GM12878 (cell line): ENCODE results near the gene AGAP1. TPM values are rescaled to one million over a fixed set of nuclear protein-coding genes. Genes with fewer than 3 reads are reported as not detected.

Source experiments
- ATAC-seq: fragments of 200-7000 bp; cut with Tn5 transposase; 3 replicates; pipeline ENCODE4 v1.9.1; 2020; ENCODE audit warnings: mild to moderate bottlenecking, moderate library complexity
- BruUV-seq: library from RNA; stranded (reverse); fragments of 400-500 nt; replicated peaks from 2 replicates; lab custom pipeline; 2021; lab: Mats Ljungman, UMichigan
- CTCF ChIA-PET: fragments of 300-600 bp; sonication (Branson Sonifier 250); formaldehyde crosslinking; extraction: SDS; loops from one replicate; lab custom pipeline; 2021; ENCODE audit warnings: inconsistent platforms; lab: Yijun Ruan, JAX
- POLR2A ChIA-PET: fragments of 350-600 bp; formaldehyde crosslinking; extraction: SDS; loops from one replicate; lab custom pipeline; 2021; ENCODE audit warnings: inconsistent platforms; lab: Charles Lee
- RAD21 ChIA-PET: fragments of 300-600 bp; sonication (Branson Sonifier 250); formaldehyde crosslinking; loops from one replicate; lab custom pipeline; 2023; ENCODE audit warnings: antibody characterized with exemption; ENCODE audit not compliant: unreplicated experiment; lab: Charles Lee
- SMC1A ChIA-PET: fragments of 300-600 bp; sonication (Branson Sonifier 250); formaldehyde crosslinking; loops from one replicate; lab custom pipeline; 2023; ENCODE audit not compliant: unreplicated experiment, uncharacterized antibody; lab: Charles Lee
- DNase-seq: peaks from one replicate; pipeline ENCODE4 v3.0.0-alpha.2; 2011; ENCODE audit warnings: low read depth, low spot score
- FAIRE-seq: peaks from 3 replicates; lab custom pipeline; 2011; peaks lifted over from hg19 to GRCh38; lab: Jason Lieb, UNC
- H2AFZ ChIP-seq: 2 replicates; pipeline ENCODE4 v1.6.0; 2011; ENCODE audit warnings: low read depth, low read length, control low read depth; ENCODE audit not compliant: control insufficient read depth
- H3K27ac ChIP-seq: 2 replicates; pipeline ENCODE4 v1.5.1; 2011; ENCODE audit warnings: control low read depth; ENCODE audit not compliant: control insufficient read depth, insufficient read depth
- H3K27me3 ChIP-seq, 2 experiments: replicated peaks in 1 of 2; 2 replicates each; pipeline versions ENCODE4 v1.6.0 to v1.6.1; 2011; ENCODE audit warnings: low read length in 1 of 2; ENCODE audit not compliant: control insufficient read depth in 2 of 2, insufficient read depth in 2 of 2
- H3K36me3 ChIP-seq, 2 experiments: 2 replicates each; pipeline ENCODE4 v1.5.1; 2011; ENCODE audit warnings: low read length in 1 of 2; ENCODE audit not compliant: control insufficient read depth in 2 of 2, insufficient read depth in 2 of 2
- H3K4me1 ChIP-seq: 2 replicates; pipeline ENCODE4 v1.6.1; 2011; ENCODE audit warnings: mild to moderate bottlenecking, low read length, moderate library complexity, mixed read lengths; ENCODE audit not compliant: control insufficient read depth, insufficient read depth
- H3K4me2 ChIP-seq: 2 replicates; pipeline ENCODE4 v1.6.0; 2011; ENCODE audit warnings: control low read depth; ENCODE audit not compliant: control insufficient read depth, insufficient read depth
- H3K4me3 ChIP-seq: fragments of 200-600 bp; sonication (generic); 2 replicates; pipeline ENCODE4 v1.5.1; 2016
- H3K79me2 ChIP-seq: 2 replicates; pipeline ENCODE4 v1.6.0; 2011; ENCODE audit warnings: low read length; ENCODE audit not compliant: control insufficient read depth, insufficient read depth
- H3K9ac ChIP-seq: 2 replicates; pipeline ENCODE4 v1.8.0; 2011; ENCODE audit warnings: low read length, control low read depth, mixed read lengths; ENCODE audit not compliant: control insufficient read depth, insufficient read depth
- H3K9me3 ChIP-seq: replicated peaks from 3 replicates; pipeline ENCODE4 v1.5.1; 2011; ENCODE audit warnings: mild to moderate bottlenecking, low read length; ENCODE audit not compliant: control insufficient read depth, insufficient read depth
- H4K20me1 ChIP-seq: 2 replicates; pipeline ENCODE4 v1.6.0; 2011; ENCODE audit not compliant: control insufficient read depth, insufficient read depth
- EZH2 ChIP-seq: IDR thresholded peaks from 2 replicates; pipeline ENCODE4 v1.6.1; 2012; ENCODE audit warnings: low read depth, mild to moderate bottlenecking, control low read depth, inconsistent platforms, low read length, borderline replicate concordance; ENCODE audit not compliant: control insufficient read depth
- FOXM1 ChIP-seq: IDR thresholded peaks from 2 replicates; pipeline ENCODE4 v1.6.1; 2012; ENCODE audit warnings: low read depth, mild to moderate bottlenecking, inconsistent platforms, low read length, moderate library complexity
- GABPA ChIP-seq: IDR thresholded peaks from 2 replicates; pipeline ENCODE4 v1.6.1; 2014; ENCODE audit warnings: antibody characterized with exemption, low read depth, mild to moderate bottlenecking, inconsistent platforms
- HDGF ChIP-seq: fragments of 450-650 bp; IDR thresholded peaks from 2 replicates; pipeline ENCODE4 v1.6.1; 2016; ENCODE audit warnings: antibody characterized with exemption
- IKZF1 ChIP-seq: fragments of 450-650 bp; conservative IDR thresholded peaks from 2 replicates; pipeline ENCODE4 v1.6.1; 2017; ENCODE audit warnings: antibody characterized with exemption, mild to moderate bottlenecking
- NR2C1 ChIP-seq: fragments of 450-650 bp; IDR thresholded peaks from 2 replicates; pipeline ENCODE4 v1.6.1; 2017; ENCODE audit warnings: antibody characterized with exemption, mild to moderate bottlenecking, moderate library complexity
- NR2C2 ChIP-seq: IDR thresholded peaks from 2 replicates; pipeline ENCODE4 v1.6.1; 2011; ENCODE audit warnings: borderline replicate concordance, low read depth; ENCODE audit not compliant: control insufficient read depth, insufficient read length
- PAX5 ChIP-seq: IDR thresholded peaks from 2 replicates; pipeline ENCODE4 v1.6.1; 2011; ENCODE audit warnings: low read depth, low read length, borderline replicate concordance
- POLR2AphosphoS5 ChIP-seq: IDR thresholded peaks from 2 replicates; pipeline ENCODE4 v1.6.1; 2011; ENCODE audit warnings: mild to moderate bottlenecking, low read length, inconsistent platforms
- RAD21 ChIP-seq: IDR thresholded peaks from 2 replicates; pipeline ENCODE4 v1.6.1; 2011; ENCODE audit warnings: mild to moderate bottlenecking, low read depth, low read length, moderate library complexity; ENCODE audit not compliant: insufficient read depth
- TAF1 ChIP-seq: IDR thresholded peaks from 2 replicates; pipeline ENCODE4 v1.6.1; 2011; ENCODE audit warnings: mild to moderate bottlenecking, low read depth, low read length, borderline replicate concordance
- YBX1 ChIP-seq: fragments of 450-650 bp; IDR thresholded peaks from 2 replicates; pipeline ENCODE4 v1.6.1; 2016; ENCODE audit warnings: antibody characterized with exemption
- ZBED1 ChIP-seq: IDR thresholded peaks from 2 replicates; pipeline ENCODE4 v1.6.1; 2016; ENCODE audit warnings: borderline replicate concordance
- whole genome bisulfite sequencing: methylation state at CpG from one replicate; pipeline ENCODE4 v1.1.6; 2016; ENCODE audit warnings: low lambda C conversion rate; ENCODE audit not compliant: insufficient replicate concordance, insufficient coverage; ENCODE audit errors: missing lambda C conversion rate; 5-methylcytosine and 5-hydroxymethylcytosine counted together
- in situ Hi-C: fragments of 300-500 bp; cut with MboI; formaldehyde crosslinking; loops from 9 replicates; pipeline ENCODE4 v1.14.3; 2018; ENCODE audit warnings: mixed read lengths
- intact Hi-C: fragments of 100-400 bp; cut with micrococcal nuclease; formaldehyde crosslinking; loops from one replicate; pipeline ENCODE4 v1.14.2; 2022; ENCODE audit not compliant: unreplicated experiment
- polyA plus RNA-seq, 11 experiments: library from polyadenylated mRNA; depleted of rRNA in 4 of 11; unstranded in 6 of 11; stranded (reverse) in 5 of 11; fragments of >200 nt; fragmentation: Nextera tagmentation in 4 of 11; fragmentation: Illumina TruSeq in 1 of 11; extraction: Ambion mirVana in 4 of 11; extraction: Trizol in 1 of 11; gene quantifications; 1 replicate in 1 of 11; 2 replicates in 10 of 11; pipeline versions ENCODE4 v1.2.1 to v1.2.3, GENCODE V29; 2011 to 2016; ENCODE audit warnings: inconsistent platforms in 2 of 11, missing spikeins in 2 of 11, low read depth in 1 of 11
- total RNA-seq, 4 experiments: library from RNA; depleted of rRNA in 3 of 4; stranded (reverse); fragments of >200 nt in 3 of 4; fragmentation: Illumina TruSeq in 1 of 4; extraction: Trizol in 1 of 4; gene quantifications; 2 replicates each; pipeline versions ENCODE4 v1.2.1 to v1.2.3, GENCODE V29; 2013 to 2021
- TF ChIP-seq, protein P1 (sequence below): IDR thresholded peaks from 2 replicates; pipeline ENCODE4 v1.6.1; 2011; ENCODE audit warnings: low read depth, mild to moderate bottlenecking, low read length, moderate library complexity, borderline replicate concordance; ENCODE audit errors: extremely low read depth
- TF ChIP-seq, protein P2 (sequence below): fragments of 450-650 bp; IDR thresholded peaks from 2 replicates; pipeline ENCODE4 v1.6.1; 2016; ENCODE audit warnings: mild to moderate bottlenecking
- TF ChIP-seq, protein P3 (sequence below), 3 experiments: IDR thresholded peaks in 2 of 3; conservative IDR thresholded peaks in 1 of 3; 2 replicates each; pipeline ENCODE4 v1.5.1; 2011; ENCODE audit warnings: low read depth in 3 of 3, low read length in 3 of 3, mild to moderate bottlenecking in 3 of 3, control low read depth in 2 of 3, moderate library complexity in 2 of 3, inconsistent platforms in 1 of 3, mixed read lengths in 1 of 3; ENCODE audit not compliant: control insufficient read depth in 2 of 3, insufficient read depth in 1 of 3; ENCODE audit errors: extremely low read depth in 1 of 3
- TF ChIP-seq, protein P4 (sequence below): IDR thresholded peaks from 2 replicates; pipeline ENCODE4 v1.6.1; 2012; ENCODE audit warnings: mild to moderate bottlenecking, low read depth, low read length

The AGAP1 gene
- total and polyA plus RNA-seq, 10 of the 15 experiments (the other 5 are each of a cell fraction or from before 2014, with no cell fraction given) = 0.05 to 0.15 (median 0.06) TPM; not detected in 7

DNA sequence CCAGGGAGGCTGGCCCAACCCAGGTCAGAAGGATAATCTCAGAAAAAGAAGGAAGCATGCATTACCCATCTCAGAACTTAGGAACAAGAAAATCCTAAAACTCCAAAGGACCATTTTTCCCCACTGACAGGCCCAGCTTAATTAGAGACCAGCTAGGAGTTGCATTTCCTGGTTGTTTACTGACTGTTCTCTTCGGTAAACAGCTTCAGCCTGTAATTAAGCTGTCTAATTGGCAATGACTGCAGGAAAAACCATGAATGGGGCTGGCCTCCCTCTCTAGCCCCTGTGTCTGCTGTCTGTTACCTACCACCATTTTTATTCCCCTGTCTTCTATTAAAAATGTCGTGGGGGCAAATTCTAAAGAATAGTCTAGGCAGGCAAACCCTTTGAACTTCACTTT is 146.5 kb downstream of the AGAP1 start:
- no TSS peak for BruUV-seq

More for the DNA sequence above, 146.5 kb downstream of the AGAP1 start:
- TF ChIP-seq, protein P1, sequence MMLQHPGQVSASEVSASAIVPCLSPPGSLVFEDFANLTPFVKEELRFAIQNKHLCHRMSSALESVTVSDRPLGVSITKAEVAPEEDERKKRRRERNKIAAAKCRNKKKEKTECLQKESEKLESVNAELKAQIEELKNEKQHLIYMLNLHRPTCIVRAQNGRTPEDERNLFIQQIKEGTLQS = no peak
- TF ChIP-seq NR2C2 = no peak
- TF ChIP-seq PAX5 = no peak
- TF ChIP-seq, protein P2, sequence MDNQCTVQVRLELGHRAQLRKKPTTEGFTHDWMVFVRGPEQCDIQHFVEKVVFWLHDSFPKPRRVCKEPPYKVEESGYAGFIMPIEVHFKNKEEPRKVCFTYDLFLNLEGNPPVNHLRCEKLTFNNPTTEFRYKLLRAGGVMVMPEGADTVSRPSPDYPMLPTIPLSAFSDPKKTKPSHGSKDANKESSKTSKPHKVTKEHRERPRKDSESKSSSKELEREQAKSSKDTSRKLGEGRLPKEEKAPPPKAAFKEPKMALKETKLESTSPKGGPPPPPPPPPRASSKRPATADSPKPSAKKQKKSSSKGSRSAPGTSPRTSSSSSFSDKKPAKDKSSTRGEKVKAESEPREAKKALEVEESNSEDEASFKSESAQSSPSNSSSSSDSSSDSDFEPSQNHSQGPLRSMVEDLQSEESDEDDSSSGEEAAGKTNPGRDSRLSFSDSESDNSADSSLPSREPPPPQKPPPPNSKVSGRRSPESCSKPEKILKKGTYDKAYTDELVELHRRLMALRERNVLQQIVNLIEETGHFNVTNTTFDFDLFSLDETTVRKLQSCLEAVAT = no peak
- TF ChIP-seq EZH2 = no peak
- no peak for TF ChIP-seq IKZF1
- no peak for TF ChIP-seq POLR2AphosphoS5
- no peak for TF ChIP-seq GABPA
- no peak for TF ChIP-seq TAF1
- TF ChIP-seq HDGF = no peak
- no peak for TF ChIP-seq FOXM1
- TF ChIP-seq, protein P3, sequence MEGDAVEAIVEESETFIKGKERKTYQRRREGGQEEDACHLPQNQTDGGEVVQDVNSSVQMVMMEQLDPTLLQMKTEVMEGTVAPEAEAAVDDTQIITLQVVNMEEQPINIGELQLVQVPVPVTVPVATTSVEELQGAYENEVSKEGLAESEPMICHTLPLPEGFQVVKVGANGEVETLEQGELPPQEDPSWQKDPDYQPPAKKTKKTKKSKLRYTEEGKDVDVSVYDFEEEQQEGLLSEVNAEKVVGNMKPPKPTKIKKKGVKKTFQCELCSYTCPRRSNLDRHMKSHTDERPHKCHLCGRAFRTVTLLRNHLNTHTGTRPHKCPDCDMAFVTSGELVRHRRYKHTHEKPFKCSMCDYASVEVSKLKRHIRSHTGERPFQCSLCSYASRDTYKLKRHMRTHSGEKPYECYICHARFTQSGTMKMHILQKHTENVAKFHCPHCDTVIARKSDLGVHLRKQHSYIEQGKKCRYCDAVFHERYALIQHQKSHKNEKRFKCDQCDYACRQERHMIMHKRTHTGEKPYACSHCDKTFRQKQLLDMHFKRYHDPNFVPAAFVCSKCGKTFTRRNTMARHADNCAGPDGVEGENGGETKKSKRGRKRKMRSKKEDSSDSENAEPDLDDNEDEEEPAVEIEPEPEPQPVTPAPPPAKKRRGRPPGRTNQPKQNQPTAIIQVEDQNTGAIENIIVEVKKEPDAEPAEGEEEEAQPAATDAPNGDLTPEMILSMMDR (IDR thresholded peaks at IDR 0.05 in 2 of 3, conservative IDR thresholded peaks at IDR 0.05 in 1 of 3; ENCODE audit: control insufficient read depth in 2 of 3, extremely low read depth in 1 of 3, insufficient read depth in 1 of 3, low read depth in 3 of 3, low read length in 3 of 3) = no peak
- TF ChIP-seq RAD21 = no peak
- no peak for TF ChIP-seq YBX1
- TF ChIP-seq, protein P4, sequence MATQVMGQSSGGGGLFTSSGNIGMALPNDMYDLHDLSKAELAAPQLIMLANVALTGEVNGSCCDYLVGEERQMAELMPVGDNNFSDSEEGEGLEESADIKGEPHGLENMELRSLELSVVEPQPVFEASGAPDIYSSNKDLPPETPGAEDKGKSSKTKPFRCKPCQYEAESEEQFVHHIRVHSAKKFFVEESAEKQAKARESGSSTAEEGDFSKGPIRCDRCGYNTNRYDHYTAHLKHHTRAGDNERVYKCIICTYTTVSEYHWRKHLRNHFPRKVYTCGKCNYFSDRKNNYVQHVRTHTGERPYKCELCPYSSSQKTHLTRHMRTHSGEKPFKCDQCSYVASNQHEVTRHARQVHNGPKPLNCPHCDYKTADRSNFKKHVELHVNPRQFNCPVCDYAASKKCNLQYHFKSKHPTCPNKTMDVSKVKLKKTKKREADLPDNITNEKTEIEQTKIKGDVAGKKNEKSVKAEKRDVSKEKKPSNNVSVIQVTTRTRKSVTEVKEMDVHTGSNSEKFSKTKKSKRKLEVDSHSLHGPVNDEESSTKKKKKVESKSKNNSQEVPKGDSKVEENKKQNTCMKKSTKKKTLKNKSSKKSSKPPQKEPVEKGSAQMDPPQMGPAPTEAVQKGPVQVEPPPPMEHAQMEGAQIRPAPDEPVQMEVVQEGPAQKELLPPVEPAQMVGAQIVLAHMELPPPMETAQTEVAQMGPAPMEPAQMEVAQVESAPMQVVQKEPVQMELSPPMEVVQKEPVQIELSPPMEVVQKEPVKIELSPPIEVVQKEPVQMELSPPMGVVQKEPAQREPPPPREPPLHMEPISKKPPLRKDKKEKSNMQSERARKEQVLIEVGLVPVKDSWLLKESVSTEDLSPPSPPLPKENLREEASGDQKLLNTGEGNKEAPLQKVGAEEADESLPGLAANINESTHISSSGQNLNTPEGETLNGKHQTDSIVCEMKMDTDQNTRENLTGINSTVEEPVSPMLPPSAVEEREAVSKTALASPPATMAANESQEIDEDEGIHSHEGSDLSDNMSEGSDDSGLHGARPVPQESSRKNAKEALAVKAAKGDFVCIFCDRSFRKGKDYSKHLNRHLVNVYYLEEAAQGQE = no peak
- TF ChIP-seq ZBED1 = no peak
- no peak for TF ChIP-seq NR2C1
- H3K79me2 ChIP-seq = no peaks in the 10 kb centered on the region
- no peak overlapping the region for H3K9ac ChIP-seq
- in situ Hi-C loops = no loop called here
- ChIA-PET RAD21 (no interaction called here), SMC1A (no interaction called here), CTCF (no interaction called here), POLR2A (no interaction called here)
- WGBS = 0% methylated on average over 2 of the region's 2 CpGs
- H3K9me3 ChIP-seq = no peaks in the 10 kb centered on the region
- H3K27ac ChIP-seq = no peak overlapping the region
- no peak overlapping the region for H3K4me3 ChIP-seq
- no peaks in the 10 kb centered on the region for H4K20me1 ChIP-seq
- H3K4me1 ChIP-seq = no peaks in the 10 kb centered on the region
- intact Hi-C loops = no loop called here
- H2AFZ ChIP-seq = no peak overlapping the region
- no peaks in the 10 kb centered on the region for H3K36me3 ChIP-seq
- FAIRE-seq = no peak
- H3K4me2 ChIP-seq = no peak overlapping the region
- no peak for ATAC-seq
- DNase-seq = no peak
- no peaks in the 10 kb centered on the region for H3K27me3 ChIP-seq
